NCI-H1092 treated with DMSO at 0.1 percent for 48 hours (cell line): Measurements from ENCODE around the gene BTNL2.
"Not testable (repeated sequence)": the region's sequence is repeated elsewhere in the genome, so short reads cannot be mapped to it uniquely, and the experiment has no call there.

Source experiments
- DNase-seq: peaks from one replicate; lab custom pipeline; 2025; lab: John Stamatoyannopoulos, UW

The BTNL2 gene

GRCh38 chr6:32367644-32368043 lies 39.3 kb downstream of the BTNL2 start:
- no peak for DNase-seq

- DNase-seq = not testable (repeated sequence)
Measured at GRCh38 chr6:32359225-32359624, 47.8 kb downstream of the BTNL2 start.

GRCh38 chr6:32358548-32358947 lies 48.4 kb downstream of the BTNL2 start:
- not testable (repeated sequence) for DNase-seq

GRCh38 chr6:32355018-32355417 lies 52.0 kb downstream of the BTNL2 start:
- no peak for DNase-seq

GRCh38 chr6:32353348-32353747 lies 53.6 kb downstream of the BTNL2 start:
- no peak for DNase-seq
